CD4-positive, alpha-beta T cell treated with Interleukin-17A for 1 hour (primary cell): ENCODE measurements around the gene RIMS1.

Source experiments
- DNase-seq: peaks from one replicate; pipeline ENCODE4 v3.0.0-alpha.2; 2020

RIMS1 gene

GRCh38 chr6:72363844-72364740 is 477.7 kb downstream of the RIMS1 start:
- no peak for DNase-seq

- no peak for DNase-seq
Measured at GRCh38 chr6:72365773-72366172, 479.4 kb downstream of the RIMS1 start.

- DNase-seq: no peak
Measured at GRCh38 chr6:72367439-72367838, 481.1 kb downstream of the RIMS1 start.

GRCh38 chr6:72371473-72371872 is 485.1 kb downstream of the RIMS1 start:
- DNase-seq: no peak

GRCh38 chr6:72374172-72374571 is 487.8 kb downstream of the RIMS1 start:
- DNase-seq: no peak

- no peak for DNase-seq
Measured at GRCh38 chr6:72374857-72375256, 488.5 kb downstream of the RIMS1 start.

- no peak for DNase-seq
Measured at GRCh38 chr6:72376736-72377135, 490.4 kb downstream of the RIMS1 start.

- no peak for DNase-seq
Measured at GRCh38 chr6:72381076-72381475, 494.7 kb downstream of the RIMS1 start.

- no peak for DNase-seq
Measured at GRCh38 chr6:72382602-72383529, 496.5 kb downstream of the RIMS1 start.

GRCh38 chr6:72386324-72386723 is 500.0 kb downstream of the RIMS1 start:
- DNase-seq: no peak

- no peak for DNase-seq
Measured at GRCh38 chr6:72389698-72390097, 503.3 kb downstream of the RIMS1 start.

- no peak for DNase-seq
Measured at GRCh38 chr6:72390548-72390947, 504.2 kb downstream of the RIMS1 start.

- DNase-seq: no peak
Measured at GRCh38 chr6:72401865-72402264, 515.5 kb downstream of the RIMS1 start.

GRCh38 chr6:72403413-72403812 is 517.1 kb downstream of the RIMS1 start:
- DNase-seq: no peak

- no peak for DNase-seq
Measured at GRCh38 chr6:72406517-72406916, 520.2 kb downstream of the RIMS1 start.

GRCh38 chr6:72410769-72411168 is 524.4 kb downstream of the RIMS1 start:
- no peak for DNase-seq

- peak; percentile 85 for DNase-seq
Measured at GRCh38 chr6:72411872-72412708, 525.7 kb downstream of the RIMS1 start.

GRCh38 chr6:72412709-72413044 is 526.3 kb downstream of the RIMS1 start:
- DNase-seq: no peak

- DNase-seq: no peak
Measured at GRCh38 chr6:72413884-72414283, 527.5 kb downstream of the RIMS1 start.

- no peak for DNase-seq
Measured at GRCh38 chr6:72414657-72415056, 528.3 kb downstream of the RIMS1 start.

- DNase-seq: no peak
Measured at GRCh38 chr6:72416744-72417465, 530.6 kb downstream of the RIMS1 start.

GRCh38 chr6:72417759-72418158 is 531.4 kb downstream of the RIMS1 start:
- no peak for DNase-seq
